Loucy (cell line): ENCODE measurements around the gene KLHL12.

Source experiments
- CTCF ChIP-seq: fragments of 200-600 bp; sonication (generic); conservative IDR thresholded peaks from 2 replicates; pipeline ENCODE4 v1.5.1; 2014; ENCODE audit warnings: mild to moderate bottlenecking, antibody characterized with exemption, low read length
- EZH2phosphoT487 ChIP-seq: fragments of 200-600 bp; IDR thresholded peaks from 2 replicates; pipeline ENCODE4 v1.6.1; 2018; ENCODE audit warnings: antibody characterized with exemption, mild to moderate bottlenecking, moderate library complexity, borderline replicate concordance

- TF ChIP-seq CTCF (no peak), EZH2phosphoT487 (no peak)
These were observed 15.4 kb upstream of the KLHL12 start for GRCh38 chr1:202942426-202942825.
